LNCaP clone FGC (cell line): ENCODE data around the gene USP20.
A peak's percentile ranks its signal among the peaks of the same experiment; 100 is the strongest.

Experiments used
- DNase-seq: peaks from one replicate; pipeline ENCODE4 v3.0.0-alpha.2; 2011; ENCODE audit warnings: low read depth
- H3K4me3 ChIP-seq: 2 replicates; pipeline ENCODE4 v1.5.1; 2011; ENCODE audit warnings: mild to moderate bottlenecking, low read depth, low read length, control low read depth
- CTCF ChIP-seq: IDR thresholded peaks from 2 replicates; pipeline ENCODE4 v1.5.1; 2012; ENCODE audit warnings: mild to moderate bottlenecking; ENCODE audit not compliant: control insufficient read depth, insufficient read depth; ENCODE audit errors: extremely low read depth

USP20 gene

GRCh38 chr9:129823542-129823934 is 11.7 kb upstream of the USP20 start:
- DNase-seq, result no peak
- peak overlapping the region; percentile 61 for H3K4me3 ChIP-seq
- TF ChIP-seq CTCF, result no peak

GRCh38 chr9:129823935-129824601 is 11.2 kb upstream of the USP20 start, which contains the start of gene TOR1A:
TSS of gene TOR1A (minus strand) at chr9:129824136. CDS start at chr9:129824085, 51 bp downstream.
- TF ChIP-seq CTCF, result no peak
- DNase-seq, result peak; percentile 94
- peak within 1 kb of the TSS; percentile 61 for H3K4me3 ChIP-seq

GRCh38 chr9:129826344-129826743 is 8.9 kb upstream of the USP20 start:
- no peak for TF ChIP-seq CTCF
- H3K4me3 ChIP-seq, result no peak overlapping the region
- DNase-seq, result no peak

- no peak for DNase-seq
Measured at GRCh38 chr9:129826759-129827158, 8.5 kb upstream of the USP20 start.

GRCh38 chr9:129828051-129828450 is 7.2 kb upstream of the USP20 start:
- TF ChIP-seq CTCF, result no peak
- no peak overlapping the region for H3K4me3 ChIP-seq
- no peak for DNase-seq

More at GRCh38 chr9:129826759-129827158, 8.5 kb upstream of the USP20 start:
- H3K4me3 ChIP-seq, result no peak overlapping the region
- TF ChIP-seq CTCF, result no peak

- no peak overlapping the region for H3K4me3 ChIP-seq
- TF ChIP-seq CTCF, result no peak
- DNase-seq, result no peak
Measured at GRCh38 chr9:129828969-129829368, 6.3 kb upstream of the USP20 start.

- DNase-seq, result no peak
- no peak overlapping the region for H3K4me3 ChIP-seq
- TF ChIP-seq CTCF, result no peak
Measured at GRCh38 chr9:129832982-129833381, 2.3 kb upstream of the USP20 start.
